ENCODE measurements around the gene TUT7.
"Not testable (repeated sequence)": the region's sequence is repeated elsewhere in the genome, so short reads cannot be mapped to it uniquely, and the experiment has no call there.

The TUT7 gene

DNA sequence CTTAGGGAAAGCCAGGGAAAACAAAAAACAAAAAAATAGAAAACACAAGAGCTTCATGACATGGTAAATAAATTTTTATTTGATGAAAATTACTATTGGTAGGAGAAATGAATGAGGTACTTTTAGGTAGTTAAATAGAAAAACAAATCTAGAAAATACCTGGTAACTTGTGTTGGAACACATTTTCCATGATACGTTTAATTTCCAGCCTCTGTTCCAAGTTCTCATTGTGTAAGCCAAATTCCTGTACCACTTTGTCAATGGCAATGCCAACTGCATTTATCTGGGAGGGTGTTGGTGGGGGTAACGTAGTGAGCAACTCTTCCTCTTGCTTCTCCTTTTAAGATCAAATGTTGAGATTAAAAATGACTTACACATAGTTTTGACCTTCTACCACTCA, 9.4 kb downstream of the TUT7 start:
- no peak for DNase-seq

- DNase-seq = no peak
These were observed 11.9 kb downstream of the TUT7 start for GRCh38 chr9:86342269-86342668.

- DNase-seq = no peak
These were observed 13.2 kb downstream of the TUT7 start for GRCh38 chr9:86341007-86341491.

DNA sequence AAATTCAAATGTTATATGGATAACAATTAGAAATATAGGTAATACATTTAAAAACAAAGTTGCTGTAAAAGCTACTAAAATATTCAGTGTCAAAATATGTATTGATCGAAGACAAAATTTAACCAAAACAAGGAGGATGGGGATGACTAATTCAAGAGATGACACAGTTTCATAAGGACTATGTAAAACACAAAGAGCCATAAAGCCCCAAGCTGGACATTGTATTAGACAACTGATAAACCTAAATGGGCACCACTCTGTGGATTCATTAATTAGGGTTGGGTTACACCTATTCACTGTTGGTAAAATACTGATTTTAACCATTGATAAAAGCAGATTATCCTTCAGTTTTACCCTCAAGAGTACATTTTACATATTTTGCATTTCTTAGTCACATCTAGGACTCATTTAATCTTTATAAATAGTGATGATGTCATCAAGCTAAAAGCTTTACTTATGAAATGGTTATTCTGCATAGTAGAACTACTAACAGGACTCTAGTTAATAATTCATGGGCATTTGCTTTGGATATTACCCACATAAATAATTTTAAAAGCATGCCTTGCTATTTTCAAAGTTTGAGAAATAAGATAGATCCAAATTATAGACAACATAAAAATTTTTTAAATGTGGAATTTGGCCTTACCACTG, 13.7 kb downstream of the TUT7 start:
- no peak for DNase-seq

GRCh38 chr9:86337469-86338108, 16.6 kb downstream of the TUT7 start:
- DNase-seq = no peak

GRCh38 chr9:86336058-86336457, 18.2 kb downstream of the TUT7 start:
- DNase-seq = no peak

DNA sequence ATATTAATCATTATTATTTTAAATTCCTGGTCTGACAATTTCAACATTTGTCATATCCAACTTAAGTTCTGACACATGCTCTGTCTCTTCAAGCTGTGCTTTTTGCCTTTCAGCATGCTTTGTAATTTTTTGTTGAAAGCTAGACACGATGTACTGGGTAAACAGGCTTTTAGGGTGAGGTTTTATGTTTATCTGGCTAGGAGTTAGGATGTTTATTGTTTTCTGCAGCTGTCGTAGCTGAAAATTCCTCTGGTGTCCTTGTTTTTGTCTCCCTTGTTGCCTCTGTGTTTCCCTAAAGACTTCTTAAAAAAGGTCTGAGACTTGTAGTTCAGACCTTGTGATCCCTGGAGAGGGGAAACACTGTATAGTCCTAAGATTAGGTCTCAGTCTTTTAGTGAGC, 20.6 kb downstream of the TUT7 start:
- no peak for DNase-seq

- DNase-seq = no peak
These were observed 24.0 kb downstream of the TUT7 start for GRCh38 chr9:86330186-86330585.

GRCh38 chr9:86329649-86330048, 24.6 kb downstream of the TUT7 start:
- no peak for DNase-seq

DNA sequence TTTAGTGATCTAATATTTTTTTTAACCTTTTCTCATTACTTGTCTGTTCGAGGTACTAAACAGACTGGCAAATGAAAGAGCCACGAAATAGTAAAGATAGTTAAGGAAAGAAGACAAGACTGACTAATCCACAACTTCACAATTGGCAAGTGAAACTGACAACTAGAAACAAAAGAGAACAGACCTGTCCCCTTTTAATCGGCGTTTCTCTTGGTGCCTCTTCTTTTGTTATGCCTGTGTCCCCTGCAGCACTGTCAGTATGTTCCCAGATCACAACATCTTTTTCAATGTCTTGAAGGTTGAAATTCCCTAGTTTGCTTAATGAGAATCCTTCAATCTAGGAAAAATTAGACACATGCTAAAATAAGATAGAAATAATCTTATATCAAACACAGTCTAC, 26.1 kb downstream of the TUT7 start:
- DNase-seq = no peak

DNA sequence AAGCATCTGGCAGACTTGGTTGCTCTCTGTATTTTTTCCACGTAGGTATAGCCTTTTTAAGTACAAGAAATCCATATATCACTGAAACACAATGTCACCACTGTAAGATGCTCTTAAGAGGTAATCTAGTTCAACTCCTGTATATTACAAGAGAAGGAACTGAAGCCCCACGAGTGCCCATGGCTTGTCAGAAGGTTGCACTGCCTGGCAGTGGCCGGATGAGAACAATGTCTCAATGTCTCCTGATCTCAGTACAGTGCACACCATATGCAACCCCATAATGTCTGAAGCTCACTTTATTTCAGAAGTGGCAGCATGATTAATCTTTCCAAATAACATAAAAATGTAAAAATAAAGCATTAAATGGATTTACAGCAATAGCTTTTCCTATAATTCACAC, 27.7 kb downstream of the TUT7 start:
- DNase-seq = no peak

DNA sequence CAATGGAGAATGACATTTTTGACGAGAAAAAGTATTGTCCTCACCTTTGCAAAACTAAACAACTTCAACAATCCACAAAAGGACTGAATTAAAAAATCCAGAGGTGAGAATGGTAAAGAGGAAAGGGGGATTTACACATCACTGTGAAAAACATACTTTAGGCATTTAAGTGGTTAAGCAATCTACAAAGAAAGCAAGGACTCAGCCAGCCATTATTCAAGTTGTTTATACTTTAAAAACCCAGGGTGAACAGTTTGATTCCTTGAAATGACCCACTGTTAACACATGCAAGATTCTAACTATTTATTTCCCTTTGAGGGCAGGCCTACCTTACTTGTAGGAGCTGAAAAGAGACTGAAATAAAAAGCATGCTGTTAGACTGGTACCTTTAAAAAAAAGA, 29.3 kb downstream of the TUT7 start:
- no peak for DNase-seq

- no peak for DNase-seq
These were observed 29.9 kb downstream of the TUT7 start for GRCh38 chr9:86324308-86324707.

- DNase-seq = no peak
These were observed 31.1 kb downstream of the TUT7 start for GRCh38 chr9:86322973-86323644.

DNA sequence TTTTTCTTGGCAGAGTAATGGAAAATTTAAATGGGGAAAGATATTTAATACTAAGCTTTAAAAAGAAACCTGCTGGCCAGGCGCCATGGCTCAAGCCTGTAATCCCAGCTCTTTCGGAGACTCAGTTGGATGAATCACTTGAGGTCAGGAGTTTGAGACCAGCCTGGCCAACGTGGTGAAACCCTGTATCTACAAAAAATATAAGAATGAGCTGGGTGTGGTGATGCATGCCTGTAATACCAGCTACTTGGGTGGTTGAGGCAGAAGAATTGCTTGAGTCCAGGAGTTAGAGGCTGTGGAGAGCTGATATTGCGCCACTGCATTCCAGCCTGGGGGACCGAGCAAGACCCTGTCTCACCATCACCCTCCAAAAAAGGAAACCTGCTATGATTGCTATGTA, 32.8 kb downstream of the TUT7 start:
- DNase-seq = no peak

DNA sequence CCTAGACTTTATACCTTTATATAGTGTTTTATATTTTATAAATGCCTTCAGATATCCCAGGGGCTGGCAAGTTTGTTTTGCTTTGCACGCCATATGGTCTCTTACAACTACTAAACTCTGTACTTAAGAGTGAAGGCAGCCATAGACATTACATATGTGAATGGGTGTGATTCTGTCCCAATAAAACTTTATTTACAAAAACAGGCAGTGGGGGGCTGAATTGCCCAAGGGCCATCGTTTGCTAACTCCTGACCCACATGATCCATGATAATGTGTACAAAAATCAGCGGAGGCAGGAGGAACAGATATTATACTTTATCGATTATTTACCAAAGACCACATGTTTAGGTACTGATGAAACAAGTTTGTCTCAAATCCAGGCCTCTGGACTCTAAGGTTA, 36.0 kb downstream of the TUT7 start:
- DNase-seq = no peak

DNA sequence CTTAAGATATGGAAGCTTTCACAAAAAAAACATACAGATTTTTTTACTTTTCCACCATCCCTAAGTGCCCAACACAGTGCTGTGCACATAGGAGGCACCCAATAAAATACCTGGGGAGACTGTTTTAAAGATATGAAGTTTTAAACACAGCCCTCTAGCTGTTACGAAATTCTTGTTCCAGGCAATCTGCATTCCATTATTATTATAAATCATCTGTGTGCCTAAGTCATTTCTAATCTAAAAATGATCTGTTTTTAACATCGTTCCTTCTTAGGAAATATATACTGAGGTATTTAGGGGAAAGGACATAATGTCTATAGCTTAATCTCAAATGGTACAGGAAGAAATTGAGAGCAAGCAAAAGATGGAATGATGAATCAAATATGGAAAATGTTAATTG, 39.1 kb downstream of the TUT7 start:
- DNase-seq = no peak

DNA sequence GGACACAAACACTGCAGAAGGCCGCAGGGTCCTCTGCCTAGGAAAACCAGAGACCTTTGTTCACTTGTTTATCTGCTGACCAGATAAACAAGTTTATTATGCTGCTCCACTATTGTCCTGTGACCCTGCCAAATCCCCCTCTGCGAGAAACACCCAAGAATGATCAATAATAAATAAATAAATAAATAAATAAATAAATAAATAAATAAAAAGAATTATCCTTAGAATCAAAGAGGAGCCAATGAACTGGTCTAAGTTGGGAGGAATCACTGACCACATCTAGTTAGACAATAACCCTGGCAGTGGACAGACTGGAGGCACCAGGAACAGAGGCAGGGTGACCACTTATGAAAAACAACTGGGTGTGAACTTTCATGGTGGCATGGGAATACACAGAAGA, 41.3 kb downstream of the TUT7 start:
- not testable (repeated sequence) for DNase-seq

GRCh38 chr9:86308687-86309086, 45.5 kb downstream of the TUT7 start:
- no peak for DNase-seq

GRCh38 chr9:86304236-86304730, 49.9 kb downstream of the TUT7 start:
- DNase-seq = no peak

- no peak for DNase-seq
These were observed 50.8 kb downstream of the TUT7 start for GRCh38 chr9:86303316-86303975.

- no peak for DNase-seq
These were observed 52.5 kb downstream of the TUT7 start for GRCh38 chr9:86301686-86302085.

DNA sequence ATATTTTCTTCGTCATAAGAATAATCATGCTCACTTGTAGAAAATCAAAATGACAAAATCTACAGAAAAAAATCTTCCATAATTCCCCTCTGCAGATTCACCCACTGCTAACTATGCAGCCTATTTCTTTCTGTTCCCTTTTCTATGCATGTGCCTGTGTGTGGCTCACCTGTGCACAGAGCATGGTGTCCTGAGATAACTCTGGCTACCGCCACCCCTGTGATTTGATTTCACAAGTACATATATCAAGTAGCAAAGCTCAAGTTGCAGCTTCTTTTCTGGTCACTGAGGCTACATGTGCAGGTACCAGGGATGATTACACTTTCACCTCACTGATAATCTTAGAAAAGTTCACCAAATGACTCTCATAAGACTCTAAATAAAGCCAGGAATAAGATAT, 53.5 kb downstream of the TUT7 start:
- DNase-seq = no peak

DNA sequence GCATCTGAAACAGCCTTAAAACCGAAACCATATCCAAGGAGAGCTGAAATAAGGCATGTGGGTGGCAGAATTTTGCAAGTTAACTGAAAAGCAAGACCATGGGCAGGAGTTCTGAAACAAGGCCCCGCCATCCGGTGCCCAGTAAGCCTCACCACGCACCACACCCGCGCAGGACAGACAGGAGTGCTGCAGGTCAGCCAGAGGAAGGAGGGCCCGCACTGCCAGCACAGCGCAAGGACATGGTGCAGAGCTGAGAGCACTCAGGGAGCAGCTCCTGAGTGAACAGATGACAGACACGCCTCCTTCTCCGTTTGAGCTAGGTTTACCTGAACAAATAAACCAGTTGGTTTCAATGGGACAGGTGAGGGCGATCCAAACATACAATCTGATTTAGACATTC, 55.3 kb downstream of the TUT7 start:
- no peak for DNase-seq

Data from NCI-H2081 treated with DMSO at 0.1 percent for 48 hours (cell line).